OCI-LY7 (cell line): ENCODE data around the gene DNAH6.

ENCODE experiments used
- CTCF ChIP-seq: fragments of 200-600 bp; sonication (generic); conservative IDR thresholded peaks from 2 replicates; pipeline ENCODE4 v1.5.1; 2014; ENCODE audit warnings: mild to moderate bottlenecking, antibody characterized with exemption, low read length, moderate library complexity, mixed read lengths
- EZH2phosphoT487 ChIP-seq: fragments of 200-600 bp; sonication (generic); IDR thresholded peaks from 2 replicates; pipeline ENCODE4 v1.6.1; 2018; ENCODE audit warnings: low read depth, borderline replicate concordance, mild to moderate bottlenecking, mixed run types, antibody characterized with exemption, low read length, moderate library complexity, mixed read lengths

- no peak for TF ChIP-seq CTCF
- no peak for TF ChIP-seq EZH2phosphoT487
Measured at GRCh38 chr2:84717302-84717701, 201.0 kb downstream of the DNAH6 start.
